ENCODE measurements around the gene TTC5.
"Not testable (repeated sequence)": the region's sequence is repeated elsewhere in the genome, so short reads cannot be mapped to it uniquely, and the experiment has no call there.

Gene TTC5

DNA sequence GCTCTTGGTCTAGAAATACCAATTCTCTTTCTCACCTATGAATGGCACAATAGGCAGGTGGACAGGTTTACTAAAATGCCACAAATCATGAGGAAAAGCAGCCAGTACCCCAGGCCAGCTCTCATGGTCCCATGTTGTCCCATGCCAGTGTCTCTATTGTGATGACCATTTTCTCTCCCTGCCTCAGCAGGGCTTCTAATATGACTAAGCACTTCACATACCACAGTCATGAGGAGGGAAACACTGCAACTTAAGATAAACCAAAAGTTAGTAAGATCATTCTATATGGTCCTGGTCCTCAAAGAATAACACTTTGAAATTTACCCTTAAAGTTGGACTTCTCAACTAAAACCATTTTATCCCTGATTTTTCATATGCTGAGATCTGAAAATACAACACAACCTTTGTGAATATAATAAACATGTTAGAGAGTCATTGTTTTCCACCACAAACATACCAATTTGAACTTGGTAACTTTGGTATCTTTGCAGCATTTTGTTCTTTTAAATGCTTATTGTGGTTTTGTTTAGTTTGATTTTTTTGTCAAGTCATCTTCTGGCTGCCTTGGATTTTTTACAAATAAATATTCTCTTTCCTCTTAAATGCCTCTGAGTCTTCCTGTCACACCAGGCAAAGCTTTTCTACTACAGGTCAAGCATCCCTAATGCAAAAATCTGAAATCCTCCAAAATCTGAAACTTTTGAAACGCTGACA is 3.6 kb downstream of the TTC5 start:
- no peak for DNase-seq

GRCh38 chr14:20295067-20295466 is 10.7 kb downstream of the TTC5 start:
- DNase-seq, result no peak

DNA sequence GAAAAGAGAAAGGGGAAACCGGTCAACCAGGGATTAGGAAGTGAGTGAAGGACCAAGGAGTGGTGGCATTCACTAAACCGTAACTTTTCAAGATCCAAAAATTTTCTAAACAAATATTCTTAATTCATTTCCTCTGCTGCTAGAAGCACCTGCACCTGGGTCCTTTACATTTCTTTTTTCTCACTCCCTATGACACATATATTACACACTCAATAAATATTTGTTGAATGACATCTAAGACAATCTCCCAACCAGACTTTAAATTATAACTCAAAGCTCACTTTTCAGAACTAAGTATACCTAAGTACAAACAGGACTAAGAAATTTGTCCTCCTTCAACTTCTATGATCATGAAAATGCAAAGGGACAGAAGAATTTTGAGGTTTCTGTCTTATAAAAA is 11.1 kb downstream of the TTC5 start:
- no peak for DNase-seq

GRCh38 chr14:20281998-20282397 is 23.8 kb downstream of the TTC5 start:
- not testable (repeated sequence) for DNase-seq

GRCh38 chr14:20280265-20280664 is 25.5 kb downstream of the TTC5 start:
- not testable (repeated sequence) for DNase-seq

DNA sequence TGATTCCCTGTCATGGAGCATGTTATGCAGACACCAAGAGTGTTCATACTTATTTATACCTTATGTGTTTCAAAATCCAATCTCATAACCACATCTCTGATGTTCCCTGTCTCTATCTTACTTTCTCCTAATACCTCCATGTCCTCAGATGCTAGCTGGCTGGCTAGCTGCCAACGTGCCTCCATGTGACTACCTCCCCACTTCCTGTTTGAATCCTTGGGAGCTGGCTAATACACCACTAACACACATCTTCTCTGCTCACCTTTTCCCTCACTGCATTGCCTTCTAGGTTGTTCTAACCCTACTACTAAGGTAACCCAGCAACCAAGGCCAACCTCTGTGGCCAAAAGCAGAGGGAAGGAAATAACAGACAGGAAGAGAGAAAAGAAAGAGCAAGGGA is 27.3 kb downstream of the TTC5 start:
- DNase-seq, result no peak

DNA sequence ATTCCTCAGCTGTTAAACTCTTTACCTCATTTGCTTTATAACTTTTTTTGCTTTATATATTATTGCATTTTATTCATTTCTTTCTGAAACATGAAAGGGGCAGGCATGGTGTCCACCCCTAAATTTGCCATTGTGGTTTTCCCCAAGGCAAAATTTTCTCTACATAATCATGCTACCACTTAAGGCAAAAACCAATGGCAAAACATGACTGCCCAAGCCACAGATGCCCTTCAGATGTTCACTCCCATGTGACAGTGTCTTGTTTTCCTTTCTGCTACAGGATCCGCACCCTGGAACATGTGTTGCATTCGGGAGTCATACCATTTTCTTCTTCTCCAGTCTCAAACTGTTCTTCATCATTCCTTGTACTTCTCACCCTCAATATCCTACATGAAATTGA is 28.3 kb downstream of the TTC5 start:
- DNase-seq, result no peak

GRCh38 chr14:20274062-20274461 is 31.7 kb downstream of the TTC5 start:
- DNase-seq, result no peak

GRCh38 chr14:20264361-20264760 is 41.4 kb downstream of the TTC5 start:
- not testable (repeated sequence) for DNase-seq

- DNase-seq, result no peak
These were observed 43.1 kb downstream of the TTC5 start for GRCh38 chr14:20262642-20263128.

DNA sequence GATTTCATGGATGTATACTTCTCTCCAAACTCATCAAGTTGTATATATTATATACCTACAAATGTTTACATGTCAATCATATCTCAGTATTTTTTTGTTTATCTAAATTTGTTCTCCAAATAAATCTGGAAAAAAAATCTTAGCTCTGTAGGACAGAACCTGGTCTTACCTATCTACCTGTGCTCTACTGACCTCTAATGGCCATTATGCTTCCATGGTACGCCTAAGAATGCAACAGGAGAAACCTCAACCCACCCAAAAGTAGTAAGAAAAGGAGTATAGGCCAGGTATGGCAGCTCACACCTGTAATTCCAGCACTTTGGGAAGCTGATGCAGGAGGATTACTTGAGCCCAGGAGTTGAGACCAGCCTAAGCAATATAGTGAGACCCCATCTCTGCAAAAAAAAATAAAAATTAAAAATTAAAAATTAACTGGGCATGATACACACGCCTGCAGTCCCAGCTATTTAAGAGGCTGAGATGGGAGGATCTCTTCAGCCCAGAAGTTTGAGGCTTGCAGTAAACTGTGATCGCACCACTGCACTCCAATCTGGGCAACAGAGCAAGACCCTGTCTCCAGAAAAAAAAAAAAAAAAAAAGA is 58.0 kb downstream of the TTC5 start:
- DNase-seq, result no peak
